ENCODE measurements around the gene RASL11A. TPM values are rescaled to one million over a fixed set of nuclear protein-coding genes. Genes with fewer than 3 reads are reported as not detected.

The RASL11A gene
- total and polyA plus RNA-seq, 2 of the 8 experiments (the other 6 are each of a cell fraction or from before 2014, with no cell fraction given), result 2.9 to 6.8 TPM

- no peaks in the 10 kb centered on the region for H3K79me2 ChIP-seq (ENCODE audit: control insufficient read depth in 1 of 2, insufficient read depth in 2 of 2, low read length in 2 of 2)
- H3K9me3 ChIP-seq (ENCODE audit: insufficient read depth in 2 of 2, low read depth in 1 of 2, low read length in 1 of 2), result no peaks in the 10 kb centered on the region
- H3K14ac ChIP-seq (ENCODE audit: insufficient read length), result no peak overlapping the region
- FAIRE-seq (no peak), DNase-seq (ENCODE audit: low read depth in 1 of 2, low spot score in 2 of 2) (no peak)
- no peaks in the 10 kb centered on the region for H3K4me1 ChIP-seq (replicated peaks in 1 of 4; ENCODE audit: control insufficient read depth in 3 of 4, insufficient read depth in 4 of 4, low read length in 3 of 4)
- H3K23me2 ChIP-seq (ENCODE audit: low read depth, low read length), result no peaks in the 10 kb centered on the region
- no peak overlapping the region for H3K18ac ChIP-seq (ENCODE audit: extremely low read depth, low read length)
- no peak overlapping the region for H3K4ac ChIP-seq (replicated peaks; ENCODE audit: insufficient read length, low read depth, low read length)
- no peaks in the 10 kb centered on the region for H3K36me3 ChIP-seq (ENCODE audit: control insufficient read depth in 2 of 4, insufficient read depth in 4 of 4, low read length in 3 of 4)
- H2BK5ac ChIP-seq (ENCODE audit: low read depth, low read length), result no peak overlapping the region
- no peak overlapping the region for H2BK15ac ChIP-seq (ENCODE audit: low read length)
- TF ChIP-seq SIN3A (conservative IDR thresholded peaks at IDR 0.05 in 1 of 2, IDR thresholded peaks at IDR 0.05 in 1 of 2; ENCODE audit: low read depth in 1 of 2, low read length in 2 of 2) (no peak), YY1 (IDR thresholded peaks at IDR 0.05; ENCODE audit: low read depth, low read length) (no peak), RXRA (IDR thresholded peaks at IDR 0.05; ENCODE audit: insufficient read depth, low read depth, low read length) (no peak), E2F6 (IDR thresholded peaks at IDR 0.05) (no peak), BCL11A (IDR thresholded peaks at IDR 0.05; ENCODE audit: low read depth in 2 of 2, low read length in 2 of 2) (no peak), TAF7 (optimal IDR thresholded peaks at IDR 0.05; ENCODE audit: borderline replicate concordance, low read depth, low read length) (no peak), POU5F1 (IDR thresholded peaks at IDR 0.05; ENCODE audit: low read depth, low read length) (no peak), SP4 (IDR thresholded peaks at IDR 0.05; ENCODE audit: low read length) (no peak)
- POLR2A ChIA-PET (ENCODE audit: partially characterized antibody), result interaction anchor here (1.3 kb wide), 1 partner anchor 9 kb away, joined by 4 read pairs; no protein-coding TSS in a partner anchor
- no peak overlapping the region for H3K4me2 ChIP-seq (ENCODE audit: insufficient read depth in 1 of 2, low read depth in 2 of 2, low read length in 2 of 2)
- H3K79me1 ChIP-seq (ENCODE audit: low read depth, low read length), result no peaks in the 10 kb centered on the region
- no peaks in the 10 kb centered on the region for H3K27me3 ChIP-seq (replicated peaks in 1 of 4; ENCODE audit: control insufficient read depth in 3 of 4, extremely low read depth in 1 of 4, insufficient read depth in 3 of 4, low read length in 3 of 4)
- H2BK12ac ChIP-seq (ENCODE audit: low read depth, low read length), result no peak overlapping the region
- no peak overlapping the region for H3K27ac ChIP-seq (ENCODE audit: low read depth, low read length)
- H2AFZ ChIP-seq (ENCODE audit: low read length), result no peak overlapping the region
- H4K20me1 ChIP-seq (replicated peaks in 1 of 2; ENCODE audit: control insufficient read depth in 1 of 2, insufficient read depth in 2 of 2, low read length in 2 of 2), result no peaks in the 10 kb centered on the region
- WGBS, 2 experiments (ENCODE audit: extremely low coverage in 1 of 2, insufficient coverage in 1 of 2, insufficient read length in 1 of 2, insufficient replicate concordance in 2 of 2, low coverage in 1 of 2, low lambda C conversion rate in 2 of 2, missing lambda C conversion rate in 1 of 2), result 89% methylated on average over 4 of the region's 4 CpGs; no CpG with 5 or more reads in 1 of the 2 experiments
- no peak overlapping the region for H4K5ac ChIP-seq (ENCODE audit: insufficient read length, low read depth, low read length)
- H2AK5ac ChIP-seq (ENCODE audit: low read depth, low read length), result no peak overlapping the region
- CTCF ChIA-PET (ENCODE audit: partially characterized antibody), result interaction anchor here (1.5 to 2.3 kb wide), 3 partner anchors 13 to 52 kb away, joined by 3 to 5 read pairs (median 4); partner anchors contain the start of gene RASL11A
- no peak overlapping the region for H3K9ac ChIP-seq (replicated peaks in 1 of 4; ENCODE audit: extremely low read depth in 1 of 4, low read depth in 3 of 4, low read length in 3 of 4)
- H3K23ac ChIP-seq (ENCODE audit: insufficient read length), result no peak overlapping the region
- no peak overlapping the region for H2BK20ac ChIP-seq (ENCODE audit: low read length)
- H2BK120ac ChIP-seq (replicated peaks; ENCODE audit: low read depth, low read length), result no peak overlapping the region
- H4K91ac ChIP-seq (replicated peaks; ENCODE audit: insufficient read length, low read length), result no peak overlapping the region
- no peak overlapping the region for H3K4me3 ChIP-seq (ENCODE audit: extremely low read depth in 1 of 4, insufficient read depth in 2 of 4, low read depth in 3 of 4, low read length in 4 of 4)
- H4K8ac ChIP-seq (ENCODE audit: extremely low read depth, insufficient read depth, low read length), result no peak overlapping the region
- no peak overlapping the region for H3K56ac ChIP-seq (replicated peaks; ENCODE audit: insufficient read length, low read depth, low read length)
Measured at GRCh38 chr13:27288392-27288791, 17.8 kb downstream of the RASL11A start.

Measured in H1 (cell line).